HFF-Myc (cell line): ENCODE results near the gene FAM53B.

ENCODE experiments used
- DNase-seq: peaks from one replicate; pipeline ENCODE4 v3.0.0-alpha.2; 2011; ENCODE audit warnings: low read depth; ENCODE audit errors: extremely low read depth
- H3K4me3 ChIP-seq: replicated peaks from 2 replicates; pipeline ENCODE4 v1.5.1; 2011; ENCODE audit warnings: low read depth, mild to moderate bottlenecking, control low read depth, low read length
- TF ChIP-seq, protein P1 (sequence below): IDR thresholded peaks from 2 replicates; pipeline ENCODE4 v1.5.1; 2012; ENCODE audit warnings: mild to moderate bottlenecking, low read depth, low read length, control low read depth; ENCODE audit errors: missing control alignments

Gene FAM53B

DNA sequence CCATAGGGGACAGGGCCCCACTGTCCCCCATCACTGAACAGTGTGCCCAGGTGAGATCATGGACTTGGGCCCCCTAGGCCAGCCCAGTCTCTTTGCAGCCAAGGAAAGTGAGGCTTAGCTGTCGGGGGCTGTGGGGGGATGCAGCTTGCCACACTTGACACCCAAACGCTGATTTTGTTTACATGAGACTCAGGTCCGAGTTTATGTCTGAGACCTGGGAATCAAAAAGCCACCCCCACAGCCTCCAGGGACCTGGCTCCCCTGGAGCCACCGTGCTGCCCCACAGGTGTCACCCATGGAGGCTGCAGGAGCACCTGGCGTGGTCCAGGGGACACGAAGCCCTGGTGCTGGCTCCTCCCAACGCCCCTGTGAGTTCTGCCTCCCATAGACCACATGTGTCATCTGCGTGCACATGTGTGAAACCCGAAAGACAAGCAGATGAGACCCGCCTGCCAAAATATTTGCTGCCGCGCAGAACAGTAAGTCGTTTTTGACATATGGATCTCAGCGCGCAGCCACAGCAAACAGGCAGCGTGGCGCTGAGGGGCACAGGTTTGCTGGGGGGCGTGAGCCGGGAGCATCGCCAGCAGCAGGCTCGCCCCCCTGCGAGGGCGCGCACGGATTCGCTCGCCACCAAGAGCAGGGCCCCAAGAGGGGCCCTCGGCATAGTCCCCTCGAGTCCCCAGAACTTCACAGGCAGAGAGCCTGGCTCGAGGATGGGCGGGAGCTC lies 170.3 kb downstream of the FAM53B start:
- TF ChIP-seq, protein P1, sequence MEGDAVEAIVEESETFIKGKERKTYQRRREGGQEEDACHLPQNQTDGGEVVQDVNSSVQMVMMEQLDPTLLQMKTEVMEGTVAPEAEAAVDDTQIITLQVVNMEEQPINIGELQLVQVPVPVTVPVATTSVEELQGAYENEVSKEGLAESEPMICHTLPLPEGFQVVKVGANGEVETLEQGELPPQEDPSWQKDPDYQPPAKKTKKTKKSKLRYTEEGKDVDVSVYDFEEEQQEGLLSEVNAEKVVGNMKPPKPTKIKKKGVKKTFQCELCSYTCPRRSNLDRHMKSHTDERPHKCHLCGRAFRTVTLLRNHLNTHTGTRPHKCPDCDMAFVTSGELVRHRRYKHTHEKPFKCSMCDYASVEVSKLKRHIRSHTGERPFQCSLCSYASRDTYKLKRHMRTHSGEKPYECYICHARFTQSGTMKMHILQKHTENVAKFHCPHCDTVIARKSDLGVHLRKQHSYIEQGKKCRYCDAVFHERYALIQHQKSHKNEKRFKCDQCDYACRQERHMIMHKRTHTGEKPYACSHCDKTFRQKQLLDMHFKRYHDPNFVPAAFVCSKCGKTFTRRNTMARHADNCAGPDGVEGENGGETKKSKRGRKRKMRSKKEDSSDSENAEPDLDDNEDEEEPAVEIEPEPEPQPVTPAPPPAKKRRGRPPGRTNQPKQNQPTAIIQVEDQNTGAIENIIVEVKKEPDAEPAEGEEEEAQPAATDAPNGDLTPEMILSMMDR = no peak
- H3K4me3 ChIP-seq = no peak overlapping the region
- DNase-seq = no peak

DNA sequence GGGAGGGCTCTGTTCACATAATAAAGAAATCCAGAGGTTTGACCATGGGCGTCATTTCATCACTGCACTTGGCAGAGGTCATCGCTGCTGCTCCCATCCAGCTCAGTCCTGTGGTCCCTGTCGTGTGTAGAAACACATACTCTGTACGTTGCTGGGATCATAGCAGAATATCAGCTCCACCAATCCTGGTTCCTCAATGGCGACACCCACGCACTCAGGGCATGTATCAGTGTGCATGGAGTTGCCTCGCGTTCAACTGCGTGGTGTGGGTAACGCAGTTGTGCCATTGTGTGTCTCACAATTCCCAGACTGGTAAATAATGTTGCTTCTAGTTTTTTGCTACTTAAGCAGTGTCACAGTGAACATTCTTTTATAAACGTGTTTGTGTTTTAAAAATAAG lies 171.4 kb downstream of the FAM53B start:
- TF ChIP-seq, protein P1 = no peak
- DNase-seq = no peak
- no peak overlapping the region for H3K4me3 ChIP-seq

DNA sequence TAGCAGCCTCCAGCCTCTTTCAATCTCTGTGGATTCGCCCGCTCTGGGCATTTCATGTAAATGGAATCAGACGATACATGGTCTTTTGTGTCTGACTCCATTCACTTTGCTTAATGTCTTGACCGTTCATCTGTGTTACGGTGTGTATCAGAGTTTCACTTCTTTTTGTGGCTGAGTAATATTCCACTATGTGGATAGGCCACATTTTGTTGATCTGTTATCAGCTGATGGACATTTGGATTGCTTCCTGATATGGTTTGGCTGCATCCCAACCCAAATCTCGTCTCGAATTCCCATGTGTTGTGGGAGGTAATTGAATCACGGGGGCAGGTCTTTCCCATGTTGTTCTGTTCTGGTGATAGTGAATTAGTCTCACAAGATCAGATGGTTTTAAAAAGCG lies 173.5 kb downstream of the FAM53B start:
- TF ChIP-seq, protein P1 = no peak
- DNase-seq = no peak
- H3K4me3 ChIP-seq = no peak overlapping the region

DNA sequence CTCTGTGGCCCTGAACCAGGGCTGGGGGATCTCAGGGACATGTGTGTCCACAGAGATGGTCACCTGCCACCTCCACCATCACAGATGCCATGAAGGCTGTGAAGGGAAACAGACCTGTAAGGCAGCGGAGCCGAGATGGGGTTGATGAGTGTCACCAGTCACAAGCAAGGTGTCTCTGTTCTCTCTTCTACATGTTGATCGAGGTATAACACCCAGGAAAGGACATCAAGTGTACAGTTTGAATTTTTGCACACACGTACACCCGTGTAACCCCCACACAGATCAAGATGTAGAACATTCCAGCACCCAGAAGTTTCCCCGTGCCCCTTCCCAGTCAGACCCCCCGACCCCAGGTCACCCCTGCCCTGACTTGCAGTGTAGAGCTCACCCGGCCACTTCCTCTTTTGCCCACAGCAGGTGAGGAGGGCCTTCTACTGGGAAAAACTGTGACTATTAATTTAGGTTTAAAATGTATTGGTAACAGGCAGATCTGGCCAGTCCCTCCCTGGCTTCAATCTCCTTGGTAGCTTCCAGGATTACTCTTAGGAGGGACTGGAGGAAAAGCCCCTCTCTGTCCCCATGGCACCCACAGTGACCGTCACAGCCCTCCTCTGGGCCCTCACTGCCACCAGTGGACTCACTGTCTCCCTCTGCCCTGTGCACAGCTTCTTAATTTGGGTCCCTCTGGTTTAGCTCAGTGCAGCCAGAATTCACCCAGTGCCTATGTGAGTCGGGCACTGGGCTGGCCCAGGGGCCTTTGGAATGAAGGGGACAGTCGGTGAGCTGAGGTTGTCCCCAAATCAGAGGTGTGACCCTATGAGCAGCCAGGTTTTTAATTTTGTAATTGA lies 174.3 kb downstream of the FAM53B start:
- no peak overlapping the region for H3K4me3 ChIP-seq
- TF ChIP-seq, protein P1 = no peak
- no peak for DNase-seq
